DND-41 (cell line): Measurements from ENCODE around the gene ST7.

ENCODE experiments used
- ATAC-seq: fragments of 200-7000 bp; cut with Tn5 transposase; 3 replicates; pipeline ENCODE4 v1.9.1; 2021; ENCODE audit warnings: low read depth; ENCODE audit not compliant: insufficient read depth
- DNase-seq: peaks from one replicate; pipeline ENCODE4 v3.0.0-alpha.2; 2020
- H2AFZ ChIP-seq: 2 replicates; pipeline ENCODE4 v1.6.0; 2012; ENCODE audit warnings: low read depth, low read length
- H3K27ac ChIP-seq: 2 replicates; pipeline ENCODE4 v1.5.1; 2012; ENCODE audit warnings: low read length, inconsistent platforms
- H3K27me3 ChIP-seq: fragments of 200-600 bp; sonication (generic); 2 replicates; pipeline ENCODE4 v1.6.0; 2012; ENCODE audit warnings: low read length, mild to moderate bottlenecking, inconsistent platforms; ENCODE audit not compliant: insufficient read depth, poor library complexity
- H3K36me3 ChIP-seq: 2 replicates; pipeline ENCODE4 v1.5.1; 2012; ENCODE audit warnings: low read length, inconsistent platforms; ENCODE audit not compliant: insufficient read depth
- H3K4me1 ChIP-seq: 2 replicates; pipeline ENCODE4 v1.5.1; 2012; ENCODE audit warnings: mild to moderate bottlenecking, low read length; ENCODE audit not compliant: insufficient read depth
- H3K4me2 ChIP-seq: 2 replicates; pipeline ENCODE4 v1.6.0; 2012; ENCODE audit warnings: mild to moderate bottlenecking, moderate library complexity, low read length, inconsistent platforms; ENCODE audit not compliant: insufficient read depth
- H3K4me3 ChIP-seq, 2 experiments: fragments of 200-600 bp in 1 of 2; shearing (Covaris generic) in 1 of 2; 2 replicates each; pipeline ENCODE4 v1.5.1; 2012 to 2016; ENCODE audit warnings: inconsistent platforms in 2 of 2, low read length in 2 of 2, mild to moderate bottlenecking in 2 of 2, low read depth in 1 of 2, moderate library complexity in 1 of 2
- H3K79me2 ChIP-seq: 2 replicates; pipeline ENCODE4 v1.6.0; 2012; ENCODE audit warnings: low read length, inconsistent platforms; ENCODE audit not compliant: insufficient read depth
- H3K9ac ChIP-seq: 2 replicates; pipeline ENCODE4 v1.6.0; 2012; ENCODE audit warnings: low read depth, mild to moderate bottlenecking, inconsistent platforms, low read length, moderate library complexity
- H3K9me3 ChIP-seq: 2 replicates; pipeline ENCODE4 v1.5.1; 2012; ENCODE audit warnings: low read length, moderate library complexity, mild to moderate bottlenecking, inconsistent platforms; ENCODE audit not compliant: insufficient read depth, severe bottlenecking
- H4K20me1 ChIP-seq: 2 replicates; pipeline ENCODE4 v1.6.0; 2012; ENCODE audit warnings: low read length; ENCODE audit not compliant: insufficient read depth
- CTCF ChIP-seq: IDR thresholded peaks from 2 replicates; pipeline ENCODE4 v1.5.1; 2012; ENCODE audit warnings: borderline replicate concordance, low read length, moderate library complexity, mild to moderate bottlenecking; ENCODE audit not compliant: poor library complexity, severe bottlenecking; ENCODE audit errors: extremely low read depth
- EZH2 ChIP-seq: IDR thresholded peaks from 3 replicates; pipeline ENCODE4 v1.6.1; 2012; ENCODE audit warnings: borderline replicate concordance, low read depth, mild to moderate bottlenecking, moderate library complexity, low read length, inconsistent platforms; ENCODE audit not compliant: severe bottlenecking

Gene ST7

GRCh38 chr7:117172283-117172682, 219.0 kb downstream of the ST7 start:
- no peak for ATAC-seq
- DNase-seq: no peak
- no peak for TF ChIP-seq EZH2
- TF ChIP-seq CTCF: no peak
- Histone ChIP-seq H3K4me2 (no peak overlapping the region), H3K9ac (no peak overlapping the region), H3K9me3 (no peaks in the 10 kb centered on the region), H3K36me3 (no peaks in the 10 kb centered on the region), H3K79me2 (no peaks in the 10 kb centered on the region), H2AFZ (no peak overlapping the region), H3K4me1 (no peaks in the 10 kb centered on the region), H3K27ac (no peak overlapping the region), H3K27me3 (peaks cover 18% of the 10 kb centered on the region), H4K20me1 (no peaks in the 10 kb centered on the region), H3K4me3 (no peak overlapping the region)

GRCh38 chr7:117173035-117173770, 219.9 kb downstream of the ST7 start:
- TF ChIP-seq CTCF (no peak), EZH2 (no peak)
- no peak overlapping the region for H3K9ac ChIP-seq
- no peaks in the 10 kb centered on the region for H3K9me3 ChIP-seq
- ATAC-seq: no peak
- H3K36me3 ChIP-seq: no peaks in the 10 kb centered on the region
- no peak overlapping the region for H3K4me2 ChIP-seq
- H4K20me1 ChIP-seq: no peaks in the 10 kb centered on the region
- H3K27me3 ChIP-seq: peaks cover 18% of the 10 kb centered on the region
- no peak overlapping the region for H3K4me3 ChIP-seq
- no peaks in the 10 kb centered on the region for H3K79me2 ChIP-seq
- H2AFZ ChIP-seq: no peak overlapping the region
- no peak overlapping the region for H3K27ac ChIP-seq
- DNase-seq: no peak
- no peaks in the 10 kb centered on the region for H3K4me1 ChIP-seq

GRCh38 chr7:117176206-117176605, 222.9 kb downstream of the ST7 start:
- Histone ChIP-seq H3K79me2 (no peaks in the 10 kb centered on the region), H3K27ac (no peak overlapping the region), H3K27me3 (peaks cover 23% of the 10 kb centered on the region), H4K20me1 (no peaks in the 10 kb centered on the region), H2AFZ (no peak overlapping the region), H3K36me3 (no peaks in the 10 kb centered on the region), H3K4me2 (no peak overlapping the region), H3K9me3 (no peaks in the 10 kb centered on the region), H3K4me1 (no peaks in the 10 kb centered on the region), H3K9ac (no peak overlapping the region), H3K4me3 (no peak overlapping the region)
- TF ChIP-seq EZH2 (no peak), CTCF (no peak)
- DNase-seq (no peak), ATAC-seq (no peak)
